Keratinocyte (primary cell): ENCODE results near the gene ARSK. TPM values are rescaled to one million over a fixed set of nuclear protein-coding genes. Genes with fewer than 3 reads are reported as not detected.

Experiments
- DNase-seq: peaks from one replicate; pipeline ENCODE4 v3.0.0-alpha.2; 2011; ENCODE audit warnings: low read depth, missing footprints, low spot score
- FAIRE-seq: peaks from 2 replicates; lab custom pipeline; 2011; peaks lifted over from hg19 to GRCh38; lab: Jason Lieb, UNC
- H2AFZ ChIP-seq: 2 replicates; pipeline ENCODE4 v1.6.0; 2012; ENCODE audit warnings: low read length, control low read depth, inconsistent platforms; ENCODE audit not compliant: control insufficient read depth
- H3K27ac ChIP-seq: 2 replicates; pipeline ENCODE4 v1.5.1; 2011; ENCODE audit warnings: low read length; ENCODE audit not compliant: control insufficient read depth, insufficient read depth
- H3K27me3 ChIP-seq: 3 replicates; pipeline ENCODE4 v1.6.0; 2011; ENCODE audit warnings: low read length; ENCODE audit not compliant: control insufficient read depth, insufficient read depth; ENCODE audit errors: extremely low read depth
- H3K36me3 ChIP-seq, 2 experiments: 2 replicates in 1 of 2; 3 replicates in 1 of 2; pipeline ENCODE4 v1.5.1; 2011; ENCODE audit warnings: low read length in 2 of 2, mild to moderate bottlenecking in 1 of 2; ENCODE audit not compliant: control insufficient read depth in 2 of 2, insufficient read depth in 2 of 2; ENCODE audit errors: extremely low read depth in 1 of 2
- H3K4me1 ChIP-seq: 3 replicates; pipeline ENCODE4 v1.5.1; 2011; ENCODE audit warnings: low read length; ENCODE audit not compliant: control insufficient read depth, insufficient read depth; ENCODE audit errors: extremely low read depth
- H3K4me2 ChIP-seq: 3 replicates; pipeline ENCODE4 v1.6.0; 2011; ENCODE audit warnings: low read depth, low read length; ENCODE audit not compliant: control insufficient read depth, insufficient read depth; ENCODE audit errors: extremely low read depth
- H3K4me3 ChIP-seq, 3 experiments: fragments of 200-600 bp in 1 of 3; sonication (generic) in 1 of 3; 2 replicates in 2 of 3; 3 replicates in 1 of 3; pipeline ENCODE4 v1.5.1; 2011 to 2016; ENCODE audit warnings: low read length in 3 of 3, mild to moderate bottlenecking in 3 of 3, control low read depth in 2 of 3, inconsistent platforms in 1 of 3, low read depth in 1 of 3, mixed read lengths in 1 of 3, mixed run types in 1 of 3, moderate library complexity in 1 of 3; ENCODE audit not compliant: control insufficient read depth in 2 of 3, insufficient read depth in 2 of 3; ENCODE audit errors: extremely low read depth in 1 of 3
- H3K79me2 ChIP-seq: 2 replicates; pipeline ENCODE4 v1.6.0; 2012; ENCODE audit warnings: low read length; ENCODE audit not compliant: control insufficient read depth, insufficient read depth
- H3K9ac ChIP-seq: 3 replicates; pipeline ENCODE4 v1.6.0; 2011; ENCODE audit warnings: low read length; ENCODE audit not compliant: control insufficient read depth, insufficient read depth; ENCODE audit errors: extremely low read depth
- H3K9me1 ChIP-seq: 3 replicates; pipeline ENCODE4 v1.6.0; 2011; ENCODE audit warnings: low read length; ENCODE audit not compliant: control insufficient read depth, insufficient read depth; ENCODE audit errors: extremely low read depth
- H3K9me3 ChIP-seq: 2 replicates; pipeline ENCODE4 v1.5.1; 2012; ENCODE audit warnings: low read depth, low read length; ENCODE audit not compliant: control insufficient read depth
- H4K20me1 ChIP-seq: 3 replicates; pipeline ENCODE4 v1.6.0; 2011; ENCODE audit warnings: low read length; ENCODE audit not compliant: control insufficient read depth, insufficient read depth; ENCODE audit errors: extremely low read depth
- EZH2 ChIP-seq: IDR thresholded peaks from one replicate; pipeline ENCODE4 v1.6.1; 2012; ENCODE audit warnings: inconsistent platforms, mild to moderate bottlenecking, low read length, moderate library complexity
- dilution Hi-C: fragments of 300-500 bp; cut with MboI; formaldehyde crosslinking; loops from one replicate; pipeline ENCODE4 v1.7.0; 2020; ENCODE audit warnings: low sequenced_read_pairs; ENCODE audit not compliant: extremely low pct_ligation_motif_present
- polyA plus RNA-seq, 5 experiments: library from polyadenylated mRNA; depleted of rRNA in 3 of 5; stranded (reverse) in 3 of 5; stranded (forward) in 1 of 5; unstranded in 1 of 5; fragments of >200 nt; gene quantifications; 1 replicate in 1 of 5; 2 replicates in 3 of 5; 3 replicates in 1 of 5; pipeline versions ENCODE4 v1.2.1 to v1.2.3, GENCODE V29; 2011 to 2012; ENCODE audit warnings: missing spikeins in 2 of 5, low read depth in 1 of 5, low replicate concordance in 1 of 5
- TF ChIP-seq, protein P1 (sequence below), 3 experiments: IDR thresholded peaks in 1 of 3; conservative IDR thresholded peaks in 1 of 3; optimal IDR thresholded peaks in 1 of 3; 2 replicates in 2 of 3; 3 replicates in 1 of 3; pipeline versions ENCODE3 to v1.5.1; 2011; ENCODE audit warnings: low read length in 3 of 3, mild to moderate bottlenecking in 3 of 3, moderate library complexity in 2 of 3, control low read depth in 1 of 3, inconsistent platforms in 1 of 3; ENCODE audit not compliant: insufficient read depth in 2 of 3; ENCODE audit errors: extremely low read depth in 1 of 3

The ARSK gene
- polyA plus RNA-seq, 1 donor (not counting 4 experiments of a cell fraction or from before 2014, with no cell fraction given), result 9.3 TPM

DNA sequence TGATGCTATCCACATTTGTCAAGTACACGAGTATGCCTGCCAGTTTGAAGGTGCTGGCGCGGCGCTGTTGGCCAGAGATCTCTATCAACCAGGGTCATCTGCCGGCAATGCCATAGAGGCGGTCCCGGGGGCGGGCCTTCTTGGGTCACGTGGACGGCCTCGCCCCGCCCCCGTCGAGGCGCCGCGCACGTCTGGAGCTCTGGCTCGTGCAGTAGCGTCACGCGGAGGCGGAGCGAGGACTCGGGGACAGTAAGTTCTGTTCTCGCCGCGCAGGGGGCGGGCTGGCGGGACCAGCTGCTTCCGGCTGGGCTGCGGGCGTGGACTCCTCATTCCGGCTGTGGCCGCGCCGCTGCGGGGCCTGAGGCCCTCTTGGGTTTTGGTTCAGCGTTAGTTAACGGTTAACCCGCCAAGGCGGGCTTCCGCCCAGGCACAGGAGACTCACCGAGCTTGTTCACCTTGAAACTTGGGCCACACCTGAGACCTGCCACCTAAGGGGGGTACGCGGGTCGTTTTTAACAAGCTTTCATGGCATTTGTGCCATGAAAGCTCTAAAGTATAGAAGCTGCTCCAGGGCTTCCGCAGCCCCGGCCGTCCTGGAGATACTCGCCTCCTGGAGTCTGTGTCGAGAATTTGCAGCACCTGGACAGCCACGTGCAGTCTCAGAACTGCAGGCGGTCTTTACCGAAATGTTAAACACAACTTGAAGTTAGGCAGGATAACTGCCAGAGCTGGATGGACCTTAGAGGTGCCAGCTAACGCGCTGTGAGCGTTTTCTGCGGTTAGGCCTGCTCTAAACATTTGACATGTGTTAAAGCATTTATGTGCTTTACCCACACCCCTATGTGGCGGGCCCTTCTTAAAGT lies 91.9 kb downstream of the ARSK start, which contains the start of gene RFESD:
RFESD (plus strand) TSS at position 209 of the 863 bp plus-strand sequence. CDS start 5,495 bp downstream, outside the sequence.
- Histone ChIP-seq H3K9ac (peak within 1 kb of the TSS; percentile 82), H3K27me3 (no peaks in the 10 kb centered on the region), H3K4me1 (peaks cover 11% of the 10 kb centered on the region), H3K4me2 (peak within 1 kb of the TSS; percentile 95), H3K36me3 (no peaks in the 10 kb centered on the region), H3K4me3 (peak within 1 kb of the TSS; percentile 40 to 77 (median 63)), H4K20me1 (no peaks in the 10 kb centered on the region), H3K9me3 (no peaks in the 10 kb centered on the region), H3K27ac (peak within 1 kb of the TSS; percentile 85), H2AFZ (peak within 1 kb of the TSS; percentile 90), H3K79me2 (no peaks in the 10 kb centered on the region), H3K9me1 (no peaks in the 10 kb centered on the region)
- dilution Hi-C loops, result no loop called here
- FAIRE-seq (peak; percentile 73), DNase-seq (peak; percentile 57)
- TF ChIP-seq, protein P1, sequence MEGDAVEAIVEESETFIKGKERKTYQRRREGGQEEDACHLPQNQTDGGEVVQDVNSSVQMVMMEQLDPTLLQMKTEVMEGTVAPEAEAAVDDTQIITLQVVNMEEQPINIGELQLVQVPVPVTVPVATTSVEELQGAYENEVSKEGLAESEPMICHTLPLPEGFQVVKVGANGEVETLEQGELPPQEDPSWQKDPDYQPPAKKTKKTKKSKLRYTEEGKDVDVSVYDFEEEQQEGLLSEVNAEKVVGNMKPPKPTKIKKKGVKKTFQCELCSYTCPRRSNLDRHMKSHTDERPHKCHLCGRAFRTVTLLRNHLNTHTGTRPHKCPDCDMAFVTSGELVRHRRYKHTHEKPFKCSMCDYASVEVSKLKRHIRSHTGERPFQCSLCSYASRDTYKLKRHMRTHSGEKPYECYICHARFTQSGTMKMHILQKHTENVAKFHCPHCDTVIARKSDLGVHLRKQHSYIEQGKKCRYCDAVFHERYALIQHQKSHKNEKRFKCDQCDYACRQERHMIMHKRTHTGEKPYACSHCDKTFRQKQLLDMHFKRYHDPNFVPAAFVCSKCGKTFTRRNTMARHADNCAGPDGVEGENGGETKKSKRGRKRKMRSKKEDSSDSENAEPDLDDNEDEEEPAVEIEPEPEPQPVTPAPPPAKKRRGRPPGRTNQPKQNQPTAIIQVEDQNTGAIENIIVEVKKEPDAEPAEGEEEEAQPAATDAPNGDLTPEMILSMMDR (optimal IDR thresholded peaks at IDR 0.05 in 1 of 3, IDR thresholded peaks at IDR 0.05 in 1 of 3, conservative IDR thresholded peaks at IDR 0.05 in 1 of 3; ENCODE audit: extremely low read depth in 1 of 3, insufficient read depth in 2 of 3, low read length in 3 of 3), result peak; percentile 7 to 26 (median 19)
- no peak for TF ChIP-seq EZH2

DNA sequence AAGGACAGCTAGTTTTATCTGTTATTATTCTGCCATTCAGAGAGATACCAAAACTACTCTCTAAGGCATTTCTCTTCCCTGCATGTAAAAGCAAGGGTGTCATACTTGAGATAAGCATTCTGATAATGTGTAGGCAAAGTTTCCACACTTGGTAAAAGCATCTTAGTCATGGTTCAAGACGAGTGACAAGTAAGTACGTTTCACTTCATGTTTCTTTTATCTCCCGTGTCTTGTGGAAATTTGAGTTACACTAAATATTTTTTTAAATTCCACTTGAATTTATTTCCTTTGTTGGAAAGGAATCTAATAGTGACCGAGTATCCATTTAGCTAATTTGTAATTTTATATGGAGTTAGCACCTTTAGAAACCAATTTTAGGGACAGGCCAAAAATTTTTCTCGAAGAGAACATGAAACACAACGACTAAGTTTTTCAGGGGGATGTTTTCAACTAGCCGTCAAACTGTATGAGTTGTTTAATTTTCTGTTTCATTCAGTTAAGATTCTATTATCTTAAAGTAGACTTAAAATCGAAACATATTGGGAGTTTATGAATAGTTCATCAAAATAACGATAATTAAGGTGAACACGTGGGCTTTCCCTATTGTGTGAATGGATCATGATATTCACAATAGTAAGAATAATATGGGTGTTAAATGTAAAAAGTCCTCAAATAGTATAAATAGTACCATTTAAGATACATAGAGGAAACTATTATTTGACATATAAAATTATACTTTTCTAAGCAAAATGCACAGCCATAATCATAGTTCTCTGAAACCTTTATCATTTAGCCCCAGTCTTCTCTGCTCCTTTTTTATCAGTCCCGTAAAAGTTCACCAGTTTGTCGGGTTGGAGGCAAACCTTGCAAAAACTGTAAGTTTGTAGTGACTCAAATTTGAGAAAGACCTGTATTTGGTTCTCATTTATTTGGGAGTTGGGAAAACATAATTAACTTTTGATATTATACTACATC lies 93.3 kb downstream of the ARSK start:
- Histone ChIP-seq H3K27me3 (no peaks in the 10 kb centered on the region), H4K20me1 (no peaks in the 10 kb centered on the region), H3K4me1 (peaks cover 11% of the 10 kb centered on the region), H3K27ac (no peak overlapping the region), H3K4me3 (peak overlapping the region in 1 of 3 experiments; percentile 63), H3K36me3 (no peaks in the 10 kb centered on the region), H3K9me3 (no peaks in the 10 kb centered on the region), H3K9me1 (no peaks in the 10 kb centered on the region), H3K4me2 (peak overlapping the region; percentile 95), H3K79me2 (no peaks in the 10 kb centered on the region), H2AFZ (peak overlapping the region; percentile 67), H3K9ac (peak overlapping the region; percentile 82)
- no peak for TF ChIP-seq EZH2
- TF ChIP-seq, protein P1 (optimal IDR thresholded peaks at IDR 0.05 in 1 of 3, IDR thresholded peaks at IDR 0.05 in 1 of 3, conservative IDR thresholded peaks at IDR 0.05 in 1 of 3; ENCODE audit: extremely low read depth in 1 of 3, insufficient read depth in 2 of 3, low read length in 3 of 3), result no peak
- dilution Hi-C loops, result no loop called here
- FAIRE-seq, result peak; percentile 39
- no peak for DNase-seq
